ENCODE data around the gene BCAR3. TPM values are rescaled to one million over a fixed set of nuclear protein-coding genes. Genes with fewer than 3 reads are reported as not detected.

BCAR3 gene
- total and polyA plus RNA-seq, 2 of the 4 experiments (the other 2 are of a cell fraction), result 41.4 to 46.4 TPM

DNA sequence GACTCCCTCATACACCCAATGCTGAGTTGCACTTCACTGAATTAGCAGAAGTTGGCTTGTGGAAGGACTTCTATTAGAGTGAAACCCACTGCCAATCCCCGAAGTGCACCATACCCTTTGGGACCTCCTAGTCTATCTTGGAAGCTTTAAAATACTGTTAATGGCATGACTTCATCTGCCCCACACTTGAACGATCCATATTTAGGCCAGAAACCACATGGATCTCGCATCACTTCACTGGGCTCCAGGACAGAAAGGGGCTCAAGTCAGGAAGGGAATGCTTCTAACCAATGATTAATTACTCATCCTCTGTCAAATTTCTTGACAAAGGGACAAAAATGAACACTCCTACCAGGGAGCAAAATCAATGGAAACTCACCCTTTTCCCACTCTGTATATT, 69.1 kb downstream of the BCAR3 start:
- Histone ChIP-seq H3K9ac (ENCODE audit: low read depth, low read length) (no peak overlapping the region), H3K4me2 (ENCODE audit: low read depth, low read length) (no peak overlapping the region), H2AFZ (replicated peaks; ENCODE audit: low read length, poor library complexity) (no peak overlapping the region), H3K27me3 (ENCODE audit: control insufficient read depth, insufficient read depth, low read length) (no peaks in the 10 kb centered on the region), H2AK9ac (replicated peaks; ENCODE audit: low read depth, low read length, poor library complexity) (no peak overlapping the region), H3K36me3 (ENCODE audit: control insufficient read depth, insufficient read depth, low read length) (no peaks in the 10 kb centered on the region), H3K9me3 (ENCODE audit: control insufficient read depth, insufficient read depth, low read length) (no peaks in the 10 kb centered on the region), H4K5ac (ENCODE audit: low read depth, low read length) (no peak overlapping the region), H3K79me1 (ENCODE audit: low read depth in 1 of 2, low read length in 2 of 2) (peaks cover 50 to 99% of the 10 kb centered on the region in 2 experiments), H3K27ac (ENCODE audit: insufficient read depth, low read length) (no peak overlapping the region), H3K56ac (ENCODE audit: extremely low read depth, insufficient read depth, low read length) (no peak overlapping the region), H3K4ac (ENCODE audit: low read depth, low read length) (no peak overlapping the region), H4K20me1 (ENCODE audit: insufficient read depth, low read length) (peaks cover 96% of the 10 kb centered on the region), H3K23ac (ENCODE audit: low read depth, low read length) (no peak overlapping the region), H4K8ac (ENCODE audit: low read depth in 2 of 2, low read length in 2 of 2) (no peak overlapping the region), H4K91ac (ENCODE audit: insufficient read depth, low read depth, low read length) (no peak overlapping the region), H2AK5ac (ENCODE audit: low read depth, low read length) (no peak overlapping the region), H3K4me3 (ENCODE audit: insufficient read depth, low read depth, low read length) (no peak overlapping the region), H2BK20ac (ENCODE audit: low read depth, low read length) (no peak overlapping the region), H2BK15ac (ENCODE audit: low read depth, low read length) (no peak overlapping the region), H3K9me1 (ENCODE audit: insufficient read depth, low read length) (peaks cover 52% of the 10 kb centered on the region), H2BK120ac (ENCODE audit: low read depth, low read length) (no peak overlapping the region), H3K14ac (replicated peaks; ENCODE audit: low read depth, low read length) (no peak overlapping the region), H3K4me1 (ENCODE audit: control insufficient read depth, insufficient read depth, low read length) (peaks cover 47% of the 10 kb centered on the region), H3K18ac (ENCODE audit: low read depth, low read length) (no peak overlapping the region), H2BK5ac (ENCODE audit: low read depth, low read length, poor library complexity, severe bottlenecking) (no peak overlapping the region)
- POLR2A ChIA-PET (ENCODE audit: unreplicated experiment), result no interaction called here
- CTCF ChIA-PET, result interaction anchor here (0.6 to 0.9 kb wide), 2 partner anchors 17 to 299 kb away, joined by 3 read pairs; no protein-coding TSS in a partner anchor
- TF ChIP-seq, protein P1, sequence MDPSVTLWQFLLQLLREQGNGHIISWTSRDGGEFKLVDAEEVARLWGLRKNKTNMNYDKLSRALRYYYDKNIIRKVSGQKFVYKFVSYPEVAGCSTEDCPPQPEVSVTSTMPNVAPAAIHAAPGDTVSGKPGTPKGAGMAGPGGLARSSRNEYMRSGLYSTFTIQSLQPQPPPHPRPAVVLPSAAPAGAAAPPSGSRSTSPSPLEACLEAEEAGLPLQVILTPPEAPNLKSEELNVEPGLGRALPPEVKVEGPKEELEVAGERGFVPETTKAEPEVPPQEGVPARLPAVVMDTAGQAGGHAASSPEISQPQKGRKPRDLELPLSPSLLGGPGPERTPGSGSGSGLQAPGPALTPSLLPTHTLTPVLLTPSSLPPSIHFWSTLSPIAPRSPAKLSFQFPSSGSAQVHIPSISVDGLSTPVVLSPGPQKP (IDR thresholded peaks at IDR 0.05; ENCODE audit: borderline replicate concordance, low read depth, low read length), result no peak
- TF ChIP-seq RCOR1 (IDR thresholded peaks at IDR 0.05; ENCODE audit: insufficient replicate concordance, low read length) (no peak), RAD21 (IDR thresholded peaks at IDR 0.05; ENCODE audit: low read length) (no peak), BHLHE40 (IDR thresholded peaks at IDR 0.05; ENCODE audit: low read depth, low read length) (no peak), MAZ (IDR thresholded peaks at IDR 0.05; ENCODE audit: borderline replicate concordance, low read depth, low read length) (no peak)
- DNase-seq, result no peak
- 80% methylated on average over 1 of the region's 3 CpGs; no CpG with 5 or more reads in 1 of the 2 experiments for WGBS, 2 experiments (ENCODE audit: extremely low coverage in 2 of 2, insufficient read length in 1 of 2)
- dilution Hi-C loops (cut with HindIII; ENCODE audit: low sequenced_read_pairs, unreplicated experiment), result no loop called here
- no TSS peak for BruUV-seq (replicated peaks)
- ATAC-seq (ENCODE audit: low read depth), result no peak
- intact Hi-C loops (cut with micrococcal nuclease), result no loop called here
- in situ Hi-C loops (cut with MboI; ENCODE audit: low sequenced_read_pairs), result loop anchor here (10.0 kb wide), 1 partner anchor 308 kb away; no protein-coding TSS in a partner anchor

Data from IMR-90 (cell line).